Mesendoderm (in vitro differentiated cells): ENCODE data around the gene RHBDL1.

ENCODE experiments used
- DNase-seq: peaks from one replicate; pipeline ENCODE4 v3.0.0; 2013
- H2AK5ac ChIP-seq: 2 replicates; pipeline ENCODE4 v1.6.1; 2013; ENCODE audit warnings: low read length, inconsistent platforms
- H2BK120ac ChIP-seq: 2 replicates; pipeline ENCODE4 v1.6.1; 2013; ENCODE audit warnings: low read depth, mild to moderate bottlenecking, low read length, moderate library complexity, mixed read lengths
- H2BK15ac ChIP-seq: replicated peaks from 2 replicates; pipeline ENCODE4 v1.6.1; 2013; ENCODE audit warnings: low read depth, mild to moderate bottlenecking, moderate library complexity
- H2BK5ac ChIP-seq: 2 replicates; pipeline ENCODE4 v1.6.1; 2013; ENCODE audit warnings: low read length, inconsistent platforms
- H3K18ac ChIP-seq: 2 replicates; pipeline ENCODE4 v1.6.1; 2013; ENCODE audit warnings: mild to moderate bottlenecking, low read length, mixed read lengths
- H3K23ac ChIP-seq: one replicate; pipeline ENCODE4 v1.6.1; 2013; ENCODE audit warnings: low read length
- H3K27ac ChIP-seq: 2 replicates; pipeline ENCODE4 v1.5.1; 2013; ENCODE audit warnings: low read depth, mild to moderate bottlenecking, inconsistent platforms, low read length, moderate library complexity
- H3K27me3 ChIP-seq: 2 replicates; pipeline ENCODE4 v1.6.1; 2013; ENCODE audit warnings: low read length, control low read depth, mild to moderate bottlenecking, inconsistent platforms; ENCODE audit not compliant: insufficient read depth, poor library complexity
- H3K36me3 ChIP-seq: 2 replicates; pipeline ENCODE4 v1.6.1; 2013; ENCODE audit warnings: low read length, inconsistent platforms; ENCODE audit not compliant: control insufficient read depth, insufficient read depth
- H3K4ac ChIP-seq: one replicate; pipeline ENCODE4 v1.6.1; 2013; ENCODE audit warnings: low read depth, mild to moderate bottlenecking, low read length, moderate library complexity
- H3K4me1 ChIP-seq: 2 replicates; pipeline ENCODE4 v1.6.1; 2013; ENCODE audit warnings: low read depth, low read length, inconsistent platforms; ENCODE audit not compliant: control insufficient read depth
- H3K4me2 ChIP-seq: 2 replicates; pipeline ENCODE4 v1.6.1; 2013; ENCODE audit warnings: low read length
- H3K4me3 ChIP-seq: 2 replicates; pipeline ENCODE4 v1.5.1; 2013; ENCODE audit warnings: mild to moderate bottlenecking, low read length
- H3K56ac ChIP-seq: one replicate; pipeline ENCODE4 v1.6.1; 2013; ENCODE audit warnings: low read length
- H3K79me1 ChIP-seq: 2 replicates; pipeline ENCODE4 v1.6.1; 2013; ENCODE audit warnings: low read length, inconsistent platforms
- H3K79me2 ChIP-seq: 2 replicates; pipeline ENCODE4 v1.6.1; 2013; ENCODE audit warnings: mild to moderate bottlenecking, low read length; ENCODE audit not compliant: control insufficient read depth, insufficient read depth
- H3K9ac ChIP-seq: 2 replicates; pipeline ENCODE4 v1.6.1; 2013; ENCODE audit warnings: low read length, inconsistent platforms
- H4K5ac ChIP-seq: one replicate; pipeline ENCODE4 v1.6.1; 2013; ENCODE audit warnings: low read length
- H4K8ac ChIP-seq: one replicate; pipeline ENCODE4 v1.6.1; 2013; ENCODE audit warnings: low read depth, mild to moderate bottlenecking, control low read depth, low read length, moderate library complexity
- WGBS: extraction: QIAGEN DNeasy Blood & Tissue Kit; methylation state at CpG from one replicate; pipeline ENCODE4 v1.1.7; 2013; ENCODE audit warnings: low lambda C conversion rate, missing lambda C conversion rate; ENCODE audit not compliant: insufficient coverage; ENCODE audit errors: extremely low coverage; 5-methylcytosine and 5-hydroxymethylcytosine counted together

Gene RHBDL1

DNA sequence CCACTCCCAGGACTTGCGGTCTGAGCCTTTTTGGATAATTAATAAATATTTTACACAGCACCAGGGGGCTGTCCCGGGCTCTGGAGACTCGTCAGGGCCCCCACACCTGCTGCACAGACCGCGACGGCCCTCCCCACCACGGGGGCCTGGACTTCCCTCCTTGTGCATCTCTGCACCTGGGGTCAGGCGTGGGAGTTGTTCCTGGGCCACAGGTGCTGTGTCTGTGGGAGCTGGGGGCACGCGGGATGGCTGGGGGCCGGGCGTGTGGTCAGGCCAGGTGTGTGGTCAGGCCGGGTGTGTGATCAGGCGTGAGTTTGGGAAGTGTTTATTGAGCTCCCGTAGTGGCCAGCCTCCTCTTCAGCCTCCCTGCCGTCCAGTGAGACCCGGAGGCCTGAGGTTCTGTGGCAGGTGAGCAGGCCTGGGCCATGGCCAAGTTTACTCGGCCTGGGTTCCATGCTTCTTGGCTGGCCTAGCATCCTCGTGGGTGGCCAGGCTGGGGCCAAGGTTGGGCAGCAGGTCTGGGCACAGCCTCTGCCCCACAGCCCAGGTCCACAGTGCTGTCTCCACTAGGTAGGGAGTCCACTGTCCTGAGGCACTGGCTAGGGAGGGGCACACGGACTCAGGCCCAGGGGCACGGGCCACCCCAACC is 2.9 kb downstream of the RHBDL1 start:
- H3K27ac ChIP-seq: no peak overlapping the region

DNA sequence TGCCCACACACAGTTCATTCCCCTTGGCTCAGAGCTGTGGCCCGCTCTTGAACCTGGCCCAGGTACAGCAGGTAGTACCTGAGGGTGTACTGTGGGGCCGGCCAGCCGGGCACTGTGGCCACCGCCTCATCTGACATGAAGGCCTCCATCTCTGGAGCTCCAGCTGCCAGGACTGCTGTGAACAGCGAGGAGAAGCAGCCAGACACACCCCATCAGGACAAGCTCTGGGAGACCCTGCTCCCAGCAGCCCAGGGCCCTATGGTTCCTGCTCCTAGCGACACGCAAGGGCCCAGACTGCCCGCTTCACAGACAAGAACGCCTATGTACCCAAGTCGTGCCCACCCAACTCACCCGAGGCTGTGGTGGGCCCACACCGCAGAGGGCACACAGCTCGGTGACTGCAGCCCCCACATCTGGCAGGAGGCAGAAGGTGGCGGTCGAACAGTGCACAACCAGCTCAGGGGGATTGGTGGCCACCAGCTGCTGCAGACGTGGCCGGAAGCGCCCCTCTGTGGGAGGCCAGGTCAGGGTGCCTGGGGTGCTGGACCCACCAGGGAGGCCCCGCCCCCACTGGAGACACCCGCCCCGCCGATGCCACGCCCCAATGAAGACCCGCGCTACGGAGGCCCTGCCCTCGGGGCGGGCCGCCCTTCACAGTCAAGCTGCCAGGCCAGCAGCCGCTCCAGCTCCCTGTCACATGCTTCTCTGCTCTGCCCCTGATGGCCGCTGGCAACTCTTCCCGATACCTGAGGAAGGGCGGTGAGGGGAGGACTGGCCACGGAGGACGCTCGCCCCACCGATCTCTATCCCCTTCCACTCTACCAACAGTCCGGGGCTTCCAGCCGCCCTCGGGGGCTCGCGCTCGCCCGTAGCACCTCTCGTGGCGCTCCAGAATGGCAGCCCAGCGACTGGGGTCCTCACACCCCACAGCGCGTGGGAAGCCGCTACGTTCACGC is 3.7 kb downstream of the RHBDL1 start:
- peaks cover 13% of the 10 kb centered on the region for H3K36me3 ChIP-seq
- H4K8ac ChIP-seq: no peak overlapping the region
- no peak overlapping the region for H2AK5ac ChIP-seq
- peak overlapping the region; percentile 59 for H3K27ac ChIP-seq
- peaks cover 15% of the 10 kb centered on the region for H3K79me1 ChIP-seq
- no peak overlapping the region for H3K23ac ChIP-seq
- no peak overlapping the region for H2BK120ac ChIP-seq
- peak; percentile 86 for DNase-seq
- H2BK15ac ChIP-seq: no peak overlapping the region
- no peak overlapping the region for H3K4ac ChIP-seq
- peak overlapping the region; percentile 83 for H3K4me2 ChIP-seq
- H3K27me3 ChIP-seq: no peaks in the 10 kb centered on the region
- H4K5ac ChIP-seq: no peak overlapping the region
- peak overlapping the region; percentile 78 for H3K9ac ChIP-seq
- H3K56ac ChIP-seq: peak overlapping the region; percentile 90
- peak overlapping the region; percentile 26 for H3K4me3 ChIP-seq
- WGBS: no CpG with 5 or more reads among the region's 52 CpGs
- no peak overlapping the region for H3K18ac ChIP-seq
- peaks cover 18% of the 10 kb centered on the region for H3K79me2 ChIP-seq
- peaks cover 5% of the 10 kb centered on the region for H3K4me1 ChIP-seq
- no peak overlapping the region for H2BK5ac ChIP-seq

More for the DNA sequence above, 2.9 kb downstream of the RHBDL1 start:
- Histone ChIP-seq H3K4me1 (peaks cover 5% of the 10 kb centered on the region), H2BK15ac (no peak overlapping the region), H2BK5ac (no peak overlapping the region), H3K4me3 (no peak overlapping the region), H2BK120ac (no peak overlapping the region), H2AK5ac (no peak overlapping the region), H3K18ac (no peak overlapping the region), H3K36me3 (peaks cover 13% of the 10 kb centered on the region), H3K27me3 (no peaks in the 10 kb centered on the region), H4K5ac (no peak overlapping the region), H3K79me1 (peaks cover 15% of the 10 kb centered on the region), H3K4ac (no peak overlapping the region), H3K23ac (no peak overlapping the region), H3K79me2 (peaks cover 18% of the 10 kb centered on the region), H4K8ac (no peak overlapping the region), H3K4me2 (no peak overlapping the region), H3K56ac (peak overlapping the region; percentile 25), H3K9ac (no peak overlapping the region)
- DNase-seq: no peak
- no CpG with 5 or more reads among the region's 21 CpGs for WGBS

DNA sequence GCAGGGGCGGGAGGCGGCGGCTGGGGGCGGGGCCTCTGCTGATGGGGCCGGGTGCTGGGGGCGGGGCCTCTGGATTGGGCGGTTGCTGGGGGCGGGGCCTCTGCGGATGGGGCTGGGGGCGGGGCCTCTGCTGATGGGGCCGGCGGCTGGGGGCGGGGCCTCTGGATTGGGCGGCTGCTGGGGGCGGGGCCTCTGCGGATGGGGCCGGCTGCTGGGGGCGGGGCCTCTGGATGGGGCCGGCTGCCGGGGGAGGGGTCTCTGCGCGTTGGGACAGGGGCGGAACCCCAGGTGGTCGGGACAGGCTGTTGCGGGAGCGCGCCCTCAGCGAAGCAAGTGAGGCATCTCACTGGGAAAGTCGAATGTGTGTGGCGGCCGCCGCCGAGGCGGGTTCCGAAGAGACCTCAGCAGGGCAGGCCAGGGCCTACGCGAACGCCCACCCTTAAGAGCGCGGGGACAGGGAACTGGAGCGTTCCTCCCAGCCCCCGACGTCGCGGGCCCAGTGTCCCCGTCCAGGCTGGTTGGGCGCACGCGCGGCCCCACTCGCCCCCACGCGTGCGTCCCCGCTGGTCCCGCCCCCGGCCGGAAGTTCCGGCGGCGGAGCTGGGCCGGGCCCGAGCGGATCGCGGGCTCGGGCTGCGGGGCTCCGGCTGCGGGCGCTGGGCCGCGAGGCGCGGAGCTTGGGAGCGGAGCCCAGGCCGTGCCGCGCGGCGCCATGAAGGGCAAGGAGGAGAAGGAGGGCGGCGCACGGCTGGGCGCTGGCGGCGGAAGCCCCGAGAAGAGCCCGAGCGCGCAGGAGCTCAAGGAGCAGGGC is 4.5 kb downstream of the RHBDL1 start, which contains the start of gene STUB1:
STUB1 (plus strand) TSS at position 597 of the 811 bp plus-strand sequence; CDS start at position 713, 116 bp downstream.
- Histone ChIP-seq H3K4me1 (peaks cover 2% of the 10 kb centered on the region), H3K56ac (peak within 1 kb of the TSS; percentile 92), H3K27me3 (no peaks in the 10 kb centered on the region), H3K4me3 (peak within 1 kb of the TSS; percentile 91), H3K23ac (peak within 1 kb of the TSS; percentile 66), H3K18ac (peak within 1 kb of the TSS; percentile 43), H4K5ac (no peak within 1 kb of the TSS), H3K4me2 (peak within 1 kb of the TSS; percentile 94), H2BK120ac (no peak within 1 kb of the TSS), H4K8ac (no peak within 1 kb of the TSS), H2AK5ac (no peak within 1 kb of the TSS), H3K27ac (peak within 1 kb of the TSS; percentile 59), H2BK5ac (no peak within 1 kb of the TSS), H2BK15ac (no peak within 1 kb of the TSS), H3K79me1 (peaks cover 15% of the 10 kb centered on the region), H3K36me3 (peaks cover 13% of the 10 kb centered on the region), H3K9ac (peak within 1 kb of the TSS; percentile 94), H3K79me2 (peaks cover 18% of the 10 kb centered on the region), H3K4ac (peak within 1 kb of the TSS; percentile 59)
- DNase-seq: peak; percentile 94
- no CpG with 5 or more reads among the region's 91 CpGs for WGBS

DNA sequence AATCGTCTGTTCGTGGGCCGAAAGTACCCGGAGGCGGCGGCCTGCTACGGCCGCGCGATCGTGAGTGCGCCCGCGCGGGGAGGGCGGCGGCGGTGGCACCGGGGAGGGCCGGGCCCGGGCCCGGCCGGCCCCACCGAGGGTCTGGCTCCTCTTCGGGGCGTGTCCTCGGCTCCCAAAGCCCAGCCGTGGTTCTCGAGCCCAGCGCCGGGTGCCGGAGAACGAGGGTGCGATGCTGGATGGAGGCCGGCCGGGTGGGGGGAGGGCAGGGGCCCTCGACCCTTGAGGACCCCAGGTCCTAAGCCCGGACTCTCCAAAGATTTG is 5.1 kb downstream of the RHBDL1 start:
- Histone ChIP-seq H3K79me2 (peaks cover 18% of the 10 kb centered on the region), H3K18ac (peak overlapping the region; percentile 43)
- no CpG with 5 or more reads among the region's 38 CpGs for WGBS

DNA sequence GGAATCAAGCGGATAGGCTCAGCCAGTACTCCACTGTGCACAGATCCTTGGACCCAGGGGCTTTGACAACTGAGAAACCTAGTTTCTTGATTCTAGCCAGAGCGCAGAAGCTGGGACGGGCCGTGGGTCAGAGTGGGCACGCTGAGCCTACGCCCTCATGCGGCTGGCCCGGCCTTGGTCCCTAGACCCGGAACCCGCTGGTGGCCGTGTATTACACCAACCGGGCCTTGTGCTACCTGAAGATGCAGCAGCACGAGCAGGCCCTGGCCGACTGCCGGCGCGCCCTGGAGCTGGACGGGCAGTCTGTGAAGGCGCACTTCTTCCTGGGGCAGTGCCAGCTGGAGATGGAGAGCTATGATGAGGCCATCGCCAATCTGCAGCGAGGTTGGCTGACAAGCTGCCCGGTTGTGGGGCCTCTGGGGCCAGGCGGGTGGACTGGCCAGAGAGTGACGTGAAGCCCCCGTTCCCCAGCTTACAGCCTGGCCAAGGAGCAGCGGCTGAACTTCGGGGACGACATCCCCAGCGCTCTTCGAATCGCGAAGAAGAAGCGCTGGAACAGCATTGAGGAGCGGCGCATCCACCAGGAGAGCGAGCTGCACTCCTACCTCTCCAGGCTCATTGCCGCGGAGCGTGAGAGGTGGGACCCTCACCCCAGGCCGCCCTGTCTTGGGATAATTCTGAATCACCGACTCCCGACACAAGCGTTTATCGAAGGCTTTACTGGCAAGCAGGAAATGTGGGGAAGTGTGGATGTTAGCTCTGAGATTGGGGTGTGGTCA is 5.7 kb downstream of the RHBDL1 start:
- Histone ChIP-seq H3K56ac (peak overlapping the region; percentile 92), H3K9ac (peak overlapping the region; percentile 94), H3K4me2 (peak overlapping the region; percentile 94), H3K4ac (no peak overlapping the region), H3K23ac (no peak overlapping the region), H3K79me2 (peaks cover 18% of the 10 kb centered on the region), H3K79me1 (peaks cover 15% of the 10 kb centered on the region), H4K8ac (no peak overlapping the region), H2BK120ac (no peak overlapping the region), H3K4me3 (peak overlapping the region; percentile 91), H4K5ac (no peak overlapping the region), H3K18ac (no peak overlapping the region), H3K36me3 (peaks cover 13% of the 10 kb centered on the region), H3K4me1 (no peaks in the 10 kb centered on the region), H2BK5ac (no peak overlapping the region), H2AK5ac (no peak overlapping the region), H3K27ac (no peak overlapping the region), H2BK15ac (no peak overlapping the region), H3K27me3 (no peaks in the 10 kb centered on the region)
- WGBS: no CpG with 5 or more reads among the region's 44 CpGs
- no peak for DNase-seq

More for the DNA sequence above, 5.1 kb downstream of the RHBDL1 start:
- H3K27ac ChIP-seq: peak overlapping the region; percentile 53
- peak overlapping the region; percentile 94 for H3K9ac ChIP-seq
- H3K79me1 ChIP-seq: peaks cover 15% of the 10 kb centered on the region
- no peak for DNase-seq
- no peak overlapping the region for H2BK15ac ChIP-seq
- no peak overlapping the region for H4K5ac ChIP-seq
- H2AK5ac ChIP-seq: no peak overlapping the region
- H3K4me3 ChIP-seq: peak overlapping the region; percentile 91
- peak overlapping the region; percentile 59 for H3K4ac ChIP-seq
- no peaks in the 10 kb centered on the region for H3K27me3 ChIP-seq
- H3K23ac ChIP-seq: peak overlapping the region; percentile 66
- peak overlapping the region; percentile 94 for H3K4me2 ChIP-seq
- peaks cover 13% of the 10 kb centered on the region for H3K36me3 ChIP-seq
- H3K56ac ChIP-seq: peak overlapping the region; percentile 92
- no peak overlapping the region for H2BK120ac ChIP-seq
- H2BK5ac ChIP-seq: no peak overlapping the region
- no peaks in the 10 kb centered on the region for H3K4me1 ChIP-seq
- no peak overlapping the region for H4K8ac ChIP-seq
